22Rv1 (cell line): ENCODE measurements around the gene TEX53.

Experiments
- ZFX ChIP-seq: fragments of 450-650 bp; IDR thresholded peaks from 2 replicates; pipeline ENCODE4 v1.6.1; 2017; ENCODE audit warnings: antibody characterized with exemption, borderline replicate concordance
- TF ChIP-seq, protein P1 (sequence below): fragments of 450-650 bp; IDR thresholded peaks from 2 replicates; pipeline ENCODE4 v1.5.1; 2017; ENCODE audit warnings: mild to moderate bottlenecking

- TF ChIP-seq, protein P1, sequence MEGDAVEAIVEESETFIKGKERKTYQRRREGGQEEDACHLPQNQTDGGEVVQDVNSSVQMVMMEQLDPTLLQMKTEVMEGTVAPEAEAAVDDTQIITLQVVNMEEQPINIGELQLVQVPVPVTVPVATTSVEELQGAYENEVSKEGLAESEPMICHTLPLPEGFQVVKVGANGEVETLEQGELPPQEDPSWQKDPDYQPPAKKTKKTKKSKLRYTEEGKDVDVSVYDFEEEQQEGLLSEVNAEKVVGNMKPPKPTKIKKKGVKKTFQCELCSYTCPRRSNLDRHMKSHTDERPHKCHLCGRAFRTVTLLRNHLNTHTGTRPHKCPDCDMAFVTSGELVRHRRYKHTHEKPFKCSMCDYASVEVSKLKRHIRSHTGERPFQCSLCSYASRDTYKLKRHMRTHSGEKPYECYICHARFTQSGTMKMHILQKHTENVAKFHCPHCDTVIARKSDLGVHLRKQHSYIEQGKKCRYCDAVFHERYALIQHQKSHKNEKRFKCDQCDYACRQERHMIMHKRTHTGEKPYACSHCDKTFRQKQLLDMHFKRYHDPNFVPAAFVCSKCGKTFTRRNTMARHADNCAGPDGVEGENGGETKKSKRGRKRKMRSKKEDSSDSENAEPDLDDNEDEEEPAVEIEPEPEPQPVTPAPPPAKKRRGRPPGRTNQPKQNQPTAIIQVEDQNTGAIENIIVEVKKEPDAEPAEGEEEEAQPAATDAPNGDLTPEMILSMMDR = no peak
- TF ChIP-seq ZFX = no peak
These were observed 12.4 kb upstream of the TEX53 start for GRCh38 chr9:114669961-114670360.
